ENCODE results near the gene NEK1. TPM values are rescaled to one million over a fixed set of nuclear protein-coding genes. Genes with fewer than 3 reads are reported as not detected.

NEK1 gene
- total RNA-seq, 1 experiment from 2014 or later = 10.3 TPM

DNA sequence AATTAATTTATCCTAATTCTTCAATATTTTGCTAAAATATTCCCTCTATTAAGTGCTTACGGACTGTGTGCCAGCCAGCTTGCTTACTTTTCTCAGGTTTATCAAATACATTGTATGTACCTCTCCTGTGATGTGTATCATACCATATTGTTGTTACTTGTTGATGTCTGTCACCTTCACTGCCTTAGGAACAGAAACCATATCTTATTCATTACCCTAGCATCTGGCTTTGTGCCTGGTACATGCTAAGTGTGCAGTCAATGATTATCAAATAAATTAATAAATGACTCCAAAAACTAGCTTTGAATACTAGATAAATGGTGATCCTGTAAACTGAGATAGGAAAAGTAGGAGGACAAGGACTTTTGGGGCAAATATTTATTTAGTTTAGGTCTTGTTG lies 14.9 kb upstream of the NEK1 start:
- no peak for ATAC-seq
- no peak overlapping the region for H3K4me3 Mint-ChIP-seq
- H3K27ac Mint-ChIP-seq = no peak overlapping the region
- no peaks in the 10 kb centered on the region for H3K36me3 Mint-ChIP-seq
- CTCF ChIA-PET = interaction anchor here (1.9 kb wide), 1 partner anchor 14 kb away, joined by 5 read pairs; no protein-coding TSS in a partner anchor
- DNase-seq (ENCODE audit: low spot score) = no peak
- H3K27me3 Mint-ChIP-seq (ENCODE audit: low read depth) = no peaks in the 10 kb centered on the region
- TF ChIP-seq MYBL2 (CRISPR knock-in tag; IDR thresholded peaks at IDR 0.05) (no peak), STAT6 (CRISPR knock-in tag; conservative IDR thresholded peaks at IDR 0.05; ENCODE audit: low read depth) (no peak)
- H3K4me1 Mint-ChIP-seq = peaks cover 2% of the 10 kb centered on the region
- POLR2A ChIA-PET = no interaction called here
- H3K9me3 Mint-ChIP-seq = no peaks in the 10 kb centered on the region

GRCh38 chr4:169626331-169627282 lies 14.2 kb upstream of the NEK1 start:
- Mint-ChIP-seq H3K9me3 (no peaks in the 10 kb centered on the region), H3K4me3 (no peak overlapping the region), H3K4me1 (peaks cover 9% of the 10 kb centered on the region), H3K27me3 (ENCODE audit: low read depth) (no peaks in the 10 kb centered on the region), H3K36me3 (no peaks in the 10 kb centered on the region), H3K27ac (peak overlapping the region; percentile 46)
- CTCF ChIA-PET = interaction anchor here (0.6 to 1.9 kb wide), 2 partner anchors 13 to 616 kb away, joined by 5 read pairs; partner anchors contain the start of gene CBR4
- POLR2A ChIA-PET = no interaction called here
- ATAC-seq = no peak; the same call in 1 of the 2 replicates
- DNase-seq (ENCODE audit: low spot score) = no peak
- TF ChIP-seq ZNF423 (CRISPR knock-in tag; IDR thresholded peaks at IDR 0.05) = no peak
- no peak for TF ChIP-seq ZNF317 (CRISPR knock-in tag; IDR thresholded peaks at IDR 0.05; ENCODE audit: borderline replicate concordance, low read depth)
- no peak for TF ChIP-seq RELA (CRISPR knock-in tag; IDR thresholded peaks at IDR 0.05; ENCODE audit: borderline replicate concordance)
- TF ChIP-seq, protein P1, sequence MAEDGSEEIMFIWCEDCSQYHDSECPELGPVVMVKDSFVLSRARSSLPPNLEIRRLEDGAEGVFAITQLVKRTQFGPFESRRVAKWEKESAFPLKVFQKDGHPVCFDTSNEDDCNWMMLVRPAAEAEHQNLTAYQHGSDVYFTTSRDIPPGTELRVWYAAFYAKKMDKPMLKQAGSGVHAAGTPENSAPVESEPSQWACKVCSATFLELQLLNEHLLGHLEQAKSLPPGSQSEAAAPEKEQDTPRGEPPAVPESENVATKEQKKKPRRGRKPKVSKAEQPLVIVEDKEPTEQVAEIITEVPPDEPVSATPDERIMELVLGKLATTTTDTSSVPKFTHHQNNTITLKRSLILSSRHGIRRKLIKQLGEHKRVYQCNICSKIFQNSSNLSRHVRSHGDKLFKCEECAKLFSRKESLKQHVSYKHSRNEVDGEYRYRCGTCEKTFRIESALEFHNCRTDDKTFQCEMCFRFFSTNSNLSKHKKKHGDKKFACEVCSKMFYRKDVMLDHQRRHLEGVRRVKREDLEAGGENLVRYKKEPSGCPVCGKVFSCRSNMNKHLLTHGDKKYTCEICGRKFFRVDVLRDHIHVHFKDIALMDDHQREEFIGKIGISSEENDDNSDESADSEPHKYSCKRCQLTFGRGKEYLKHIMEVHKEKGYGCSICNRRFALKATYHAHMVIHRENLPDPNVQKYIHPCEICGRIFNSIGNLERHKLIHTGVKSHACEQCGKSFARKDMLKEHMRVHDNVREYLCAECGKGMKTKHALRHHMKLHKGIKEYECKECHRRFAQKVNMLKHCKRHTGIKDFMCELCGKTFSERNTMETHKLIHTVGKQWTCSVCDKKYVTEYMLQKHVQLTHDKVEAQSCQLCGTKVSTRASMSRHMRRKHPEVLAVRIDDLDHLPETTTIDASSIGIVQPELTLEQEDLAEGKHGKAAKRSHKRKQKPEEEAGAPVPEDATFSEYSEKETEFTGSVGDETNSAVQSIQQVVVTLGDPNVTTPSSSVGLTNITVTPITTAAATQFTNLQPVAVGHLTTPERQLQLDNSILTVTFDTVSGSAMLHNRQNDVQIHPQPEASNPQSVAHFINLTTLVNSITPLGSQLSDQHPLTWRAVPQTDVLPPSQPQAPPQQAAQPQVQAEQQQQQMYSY (CRISPR knock-in tag; IDR thresholded peaks at IDR 0.05) = no peak
- TF ChIP-seq GTF2I (CRISPR knock-in tag; conservative IDR thresholded peaks at IDR 0.05) = no peak
- TF ChIP-seq, protein P2, sequence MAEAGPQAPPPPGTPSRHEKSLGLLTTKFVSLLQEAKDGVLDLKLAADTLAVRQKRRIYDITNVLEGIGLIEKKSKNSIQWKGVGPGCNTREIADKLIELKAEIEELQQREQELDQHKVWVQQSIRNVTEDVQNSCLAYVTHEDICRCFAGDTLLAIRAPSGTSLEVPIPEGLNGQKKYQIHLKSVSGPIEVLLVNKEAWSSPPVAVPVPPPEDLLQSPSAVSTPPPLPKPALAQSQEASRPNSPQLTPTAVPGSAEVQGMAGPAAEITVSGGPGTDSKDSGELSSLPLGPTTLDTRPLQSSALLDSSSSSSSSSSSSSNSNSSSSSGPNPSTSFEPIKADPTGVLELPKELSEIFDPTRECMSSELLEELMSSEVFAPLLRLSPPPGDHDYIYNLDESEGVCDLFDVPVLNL (CRISPR knock-in tag; IDR thresholded peaks at IDR 0.05; ENCODE audit: borderline replicate concordance, low read depth) = no peak
- TF ChIP-seq ATF1 (CRISPR knock-in tag; IDR thresholded peaks at IDR 0.05) = no peak
- TF ChIP-seq, protein P3, sequence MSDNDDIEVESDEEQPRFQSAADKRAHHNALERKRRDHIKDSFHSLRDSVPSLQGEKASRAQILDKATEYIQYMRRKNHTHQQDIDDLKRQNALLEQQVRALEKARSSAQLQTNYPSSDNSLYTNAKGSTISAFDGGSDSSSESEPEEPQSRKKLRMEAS (CRISPR knock-in tag; IDR thresholded peaks at IDR 0.05) = no peak
- TF ChIP-seq, protein P4, sequence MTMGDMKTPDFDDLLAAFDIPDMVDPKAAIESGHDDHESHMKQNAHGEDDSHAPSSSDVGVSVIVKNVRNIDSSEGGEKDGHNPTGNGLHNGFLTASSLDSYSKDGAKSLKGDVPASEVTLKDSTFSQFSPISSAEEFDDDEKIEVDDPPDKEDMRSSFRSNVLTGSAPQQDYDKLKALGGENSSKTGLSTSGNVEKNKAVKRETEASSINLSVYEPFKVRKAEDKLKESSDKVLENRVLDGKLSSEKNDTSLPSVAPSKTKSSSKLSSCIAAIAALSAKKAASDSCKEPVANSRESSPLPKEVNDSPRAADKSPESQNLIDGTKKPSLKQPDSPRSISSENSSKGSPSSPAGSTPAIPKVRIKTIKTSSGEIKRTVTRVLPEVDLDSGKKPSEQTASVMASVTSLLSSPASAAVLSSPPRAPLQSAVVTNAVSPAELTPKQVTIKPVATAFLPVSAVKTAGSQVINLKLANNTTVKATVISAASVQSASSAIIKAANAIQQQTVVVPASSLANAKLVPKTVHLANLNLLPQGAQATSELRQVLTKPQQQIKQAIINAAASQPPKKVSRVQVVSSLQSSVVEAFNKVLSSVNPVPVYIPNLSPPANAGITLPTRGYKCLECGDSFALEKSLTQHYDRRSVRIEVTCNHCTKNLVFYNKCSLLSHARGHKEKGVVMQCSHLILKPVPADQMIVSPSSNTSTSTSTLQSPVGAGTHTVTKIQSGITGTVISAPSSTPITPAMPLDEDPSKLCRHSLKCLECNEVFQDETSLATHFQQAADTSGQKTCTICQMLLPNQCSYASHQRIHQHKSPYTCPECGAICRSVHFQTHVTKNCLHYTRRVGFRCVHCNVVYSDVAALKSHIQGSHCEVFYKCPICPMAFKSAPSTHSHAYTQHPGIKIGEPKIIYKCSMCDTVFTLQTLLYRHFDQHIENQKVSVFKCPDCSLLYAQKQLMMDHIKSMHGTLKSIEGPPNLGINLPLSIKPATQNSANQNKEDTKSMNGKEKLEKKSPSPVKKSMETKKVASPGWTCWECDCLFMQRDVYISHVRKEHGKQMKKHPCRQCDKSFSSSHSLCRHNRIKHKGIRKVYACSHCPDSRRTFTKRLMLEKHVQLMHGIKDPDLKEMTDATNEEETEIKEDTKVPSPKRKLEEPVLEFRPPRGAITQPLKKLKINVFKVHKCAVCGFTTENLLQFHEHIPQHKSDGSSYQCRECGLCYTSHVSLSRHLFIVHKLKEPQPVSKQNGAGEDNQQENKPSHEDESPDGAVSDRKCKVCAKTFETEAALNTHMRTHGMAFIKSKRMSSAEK (CRISPR knock-in tag; IDR thresholded peaks at IDR 0.05; ENCODE audit: borderline replicate concordance) = no peak
- TF ChIP-seq, protein P5, sequence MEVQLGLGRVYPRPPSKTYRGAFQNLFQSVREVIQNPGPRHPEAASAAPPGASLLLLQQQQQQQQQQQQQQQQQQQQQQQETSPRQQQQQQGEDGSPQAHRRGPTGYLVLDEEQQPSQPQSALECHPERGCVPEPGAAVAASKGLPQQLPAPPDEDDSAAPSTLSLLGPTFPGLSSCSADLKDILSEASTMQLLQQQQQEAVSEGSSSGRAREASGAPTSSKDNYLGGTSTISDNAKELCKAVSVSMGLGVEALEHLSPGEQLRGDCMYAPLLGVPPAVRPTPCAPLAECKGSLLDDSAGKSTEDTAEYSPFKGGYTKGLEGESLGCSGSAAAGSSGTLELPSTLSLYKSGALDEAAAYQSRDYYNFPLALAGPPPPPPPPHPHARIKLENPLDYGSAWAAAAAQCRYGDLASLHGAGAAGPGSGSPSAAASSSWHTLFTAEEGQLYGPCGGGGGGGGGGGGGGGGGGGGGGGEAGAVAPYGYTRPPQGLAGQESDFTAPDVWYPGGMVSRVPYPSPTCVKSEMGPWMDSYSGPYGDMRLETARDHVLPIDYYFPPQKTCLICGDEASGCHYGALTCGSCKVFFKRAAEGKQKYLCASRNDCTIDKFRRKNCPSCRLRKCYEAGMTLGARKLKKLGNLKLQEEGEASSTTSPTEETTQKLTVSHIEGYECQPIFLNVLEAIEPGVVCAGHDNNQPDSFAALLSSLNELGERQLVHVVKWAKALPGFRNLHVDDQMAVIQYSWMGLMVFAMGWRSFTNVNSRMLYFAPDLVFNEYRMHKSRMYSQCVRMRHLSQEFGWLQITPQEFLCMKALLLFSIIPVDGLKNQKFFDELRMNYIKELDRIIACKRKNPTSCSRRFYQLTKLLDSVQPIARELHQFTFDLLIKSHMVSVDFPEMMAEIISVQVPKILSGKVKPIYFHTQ (CRISPR knock-in tag; IDR thresholded peaks at IDR 0.05) = no peak
- no peak for TF ChIP-seq NFATC4 (CRISPR knock-in tag; IDR thresholded peaks at IDR 0.05)
- TF ChIP-seq, protein P6, sequence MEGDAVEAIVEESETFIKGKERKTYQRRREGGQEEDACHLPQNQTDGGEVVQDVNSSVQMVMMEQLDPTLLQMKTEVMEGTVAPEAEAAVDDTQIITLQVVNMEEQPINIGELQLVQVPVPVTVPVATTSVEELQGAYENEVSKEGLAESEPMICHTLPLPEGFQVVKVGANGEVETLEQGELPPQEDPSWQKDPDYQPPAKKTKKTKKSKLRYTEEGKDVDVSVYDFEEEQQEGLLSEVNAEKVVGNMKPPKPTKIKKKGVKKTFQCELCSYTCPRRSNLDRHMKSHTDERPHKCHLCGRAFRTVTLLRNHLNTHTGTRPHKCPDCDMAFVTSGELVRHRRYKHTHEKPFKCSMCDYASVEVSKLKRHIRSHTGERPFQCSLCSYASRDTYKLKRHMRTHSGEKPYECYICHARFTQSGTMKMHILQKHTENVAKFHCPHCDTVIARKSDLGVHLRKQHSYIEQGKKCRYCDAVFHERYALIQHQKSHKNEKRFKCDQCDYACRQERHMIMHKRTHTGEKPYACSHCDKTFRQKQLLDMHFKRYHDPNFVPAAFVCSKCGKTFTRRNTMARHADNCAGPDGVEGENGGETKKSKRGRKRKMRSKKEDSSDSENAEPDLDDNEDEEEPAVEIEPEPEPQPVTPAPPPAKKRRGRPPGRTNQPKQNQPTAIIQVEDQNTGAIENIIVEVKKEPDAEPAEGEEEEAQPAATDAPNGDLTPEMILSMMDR (IDR thresholded peaks at IDR 0.05) = no peak
- no peak for TF ChIP-seq OVOL2 (CRISPR knock-in tag; IDR thresholded peaks at IDR 0.05; ENCODE audit: borderline replicate concordance)
